Endothelial cell of umbilical vein (primary cell): Measurements from ENCODE around the gene CPED1. TPM values are rescaled to one million over a fixed set of nuclear protein-coding genes. Genes with fewer than 3 reads are reported as not detected.

Source experiments
- BruUV-seq: library from RNA; stranded (reverse); fragments of 400-500 nt; replicated peaks from 2 replicates; lab custom pipeline; 2021; lab: Mats Ljungman, UMichigan
- CTCF ChIA-PET: fragments of 300-600, 350-600 bp; sonication (Branson Sonifier 250); formaldehyde crosslinking; loops from one replicate; lab custom pipeline; 2021; ENCODE audit warnings: antibody characterized with exemption, inconsistent platforms; lab: Charles Lee
- POLR2A ChIA-PET: fragments of 300-600, 350-600 bp; sonication (Branson Sonifier 250); formaldehyde crosslinking; loops from one replicate; lab custom pipeline; 2021; ENCODE audit warnings: antibody characterized with exemption, inconsistent platforms; lab: Charles Lee
- DNase-seq: peaks from one replicate; pipeline ENCODE4 v3.0.0-alpha.2; 2011; ENCODE audit warnings: low read depth, low spot score
- FAIRE-seq: peaks from 2 replicates; lab custom pipeline; 2011; peaks lifted over from hg19 to GRCh38; lab: Jason Lieb, UNC
- H2AFZ ChIP-seq: 2 replicates; pipeline ENCODE4 v1.6.0; 2012; ENCODE audit warnings: low read depth, low read length, control low read depth, inconsistent platforms
- H3K27ac ChIP-seq: 2 replicates; pipeline ENCODE4 v1.5.1; 2011; ENCODE audit warnings: low read depth, mild to moderate bottlenecking, control low read depth, low read length, moderate library complexity; ENCODE audit not compliant: insufficient read depth
- H3K27me3 ChIP-seq, 2 experiments: 2 replicates each; pipeline versions ENCODE4 v1.6.0 to v1.6.1; 2011; ENCODE audit warnings: low read length in 2 of 2, mixed read lengths in 1 of 2; ENCODE audit not compliant: control insufficient read depth in 2 of 2, insufficient read depth in 2 of 2
- H3K36me3 ChIP-seq, 2 experiments: 2 replicates in 1 of 2; 3 replicates in 1 of 2; pipeline ENCODE4 v1.5.1; 2011; ENCODE audit warnings: low read length in 2 of 2, mild to moderate bottlenecking in 1 of 2, moderate library complexity in 1 of 2; ENCODE audit not compliant: control insufficient read depth in 2 of 2, insufficient read depth in 2 of 2; ENCODE audit errors: extremely low read depth in 1 of 2
- H3K4me1 ChIP-seq: 3 replicates; pipeline ENCODE4 v1.5.1; 2011; ENCODE audit warnings: mild to moderate bottlenecking, low read length; ENCODE audit not compliant: control insufficient read depth, insufficient read depth; ENCODE audit errors: extremely low read depth
- H3K4me2 ChIP-seq: 2 replicates; pipeline ENCODE4 v1.6.1; 2011; ENCODE audit warnings: low read length, control low read depth, mixed read lengths; ENCODE audit not compliant: insufficient read depth
- H3K4me3 ChIP-seq, 3 experiments: fragments of 200-600 bp in 1 of 3; sonication (generic), shearing (Covaris generic) in 1 of 3; replicated peaks in 1 of 3; 2 replicates each; pipeline ENCODE4 v1.5.1; 2011 to 2016; ENCODE audit warnings: control low read depth in 3 of 3, low read length in 3 of 3, mild to moderate bottlenecking in 2 of 3, inconsistent platforms in 1 of 3, low read depth in 1 of 3, moderate library complexity in 1 of 3; ENCODE audit not compliant: insufficient read depth in 1 of 3
- H3K79me2 ChIP-seq: 2 replicates; pipeline ENCODE4 v1.6.0; 2012; ENCODE audit warnings: low read length, inconsistent platforms; ENCODE audit not compliant: control insufficient read depth, insufficient read depth
- H3K9ac ChIP-seq: replicated peaks from 2 replicates; pipeline ENCODE3; 2011; ENCODE audit warnings: low read length, control low read depth; ENCODE audit not compliant: insufficient read depth; ENCODE audit errors: extremely low read depth
- H3K9me1 ChIP-seq: replicated peaks from 3 replicates; pipeline ENCODE4 v1.6.0; 2011; ENCODE audit warnings: mild to moderate bottlenecking, low read length; ENCODE audit not compliant: control insufficient read depth, insufficient read depth; ENCODE audit errors: extremely low read depth
- H3K9me3 ChIP-seq: replicated peaks from 2 replicates; pipeline ENCODE4 v1.5.1; 2012; ENCODE audit warnings: low read length, inconsistent platforms; ENCODE audit not compliant: control insufficient read depth, insufficient read depth
- H4K20me1 ChIP-seq: replicated peaks from 2 replicates; pipeline ENCODE3; 2011; ENCODE audit warnings: mild to moderate bottlenecking, low read length; ENCODE audit not compliant: control insufficient read depth, insufficient read depth; ENCODE audit errors: extremely low read depth
- CTCF ChIP-seq, 2 donors: IDR thresholded peaks; 1 replicate in 1 of 2; 2 replicates in 1 of 2; pipeline ENCODE4 v1.5.1; 2011; ENCODE audit warnings: low read length in 2 of 2, mild to moderate bottlenecking in 2 of 2, moderate library complexity in 2 of 2, control low read depth in 1 of 2, inconsistent platforms in 1 of 2, low read depth in 1 of 2; ENCODE audit not compliant: insufficient read depth in 1 of 2; ENCODE audit errors: extremely low read depth in 1 of 2
- EZH2 ChIP-seq: IDR thresholded peaks from 2 replicates; pipeline ENCODE4 v1.6.1; 2012; ENCODE audit warnings: borderline replicate concordance, low read depth, mild to moderate bottlenecking, moderate library complexity, low read length, inconsistent platforms; ENCODE audit not compliant: severe bottlenecking
- FOS ChIP-seq: IDR thresholded peaks from 2 replicates; pipeline ENCODE4 v1.6.1; 2011; ENCODE audit warnings: mild to moderate bottlenecking, low read length, moderate library complexity, borderline replicate concordance; ENCODE audit not compliant: insufficient read depth
- GATA2 ChIP-seq: IDR thresholded peaks from 2 replicates; pipeline ENCODE4 v1.7.0; 2011; ENCODE audit warnings: low read depth, mild to moderate bottlenecking, moderate library complexity, mixed read lengths, low read length; ENCODE audit not compliant: insufficient read length, insufficient read depth
- JUN ChIP-seq: IDR thresholded peaks from 2 replicates; pipeline ENCODE4 v1.6.1; 2011; ENCODE audit warnings: borderline replicate concordance, low read depth; ENCODE audit not compliant: insufficient read length, insufficient read depth
- MYC ChIP-seq: IDR thresholded peaks from one replicate; pipeline ENCODE4 v1.6.1; 2011; ENCODE audit warnings: mild to moderate bottlenecking, low read depth, low read length
- POLR2A ChIP-seq: IDR thresholded peaks from 2 replicates; pipeline ENCODE4 v1.6.1; 2012; ENCODE audit warnings: low read depth, mild to moderate bottlenecking, control low read depth, low read length
- POLR2AphosphoS5 ChIP-seq: IDR thresholded peaks from 2 replicates; pipeline ENCODE4 v1.6.1; 2012; ENCODE audit warnings: low read depth, mild to moderate bottlenecking, control low read depth, low read length, moderate library complexity; ENCODE audit not compliant: insufficient read depth
- dilution Hi-C: fragments of 300-500 bp; cut with MboI; formaldehyde crosslinking; loops from one replicate; pipeline ENCODE4 v1.15.0; 2019; ENCODE audit warnings: low sequenced_read_pairs; ENCODE audit not compliant: extremely low pct_ligation_motif_present
- intact Hi-C: fragments of 100-400 bp; cut with micrococcal nuclease; formaldehyde crosslinking; loops from one replicate; pipeline ENCODE4 v1.10.0; 2022
- polyA plus RNA-seq, 4 experiments: library from polyadenylated mRNA; depleted of rRNA in 3 of 4; stranded (reverse) in 3 of 4; unstranded in 1 of 4; fragments of >200 nt; gene quantifications; 2 replicates each; pipeline versions ENCODE4 v1.2.1 to v1.2.3, GENCODE V29; 2011 to 2012; ENCODE audit warnings: missing spikeins in 1 of 4
- total RNA-seq: library from RNA; stranded (reverse); gene quantifications from 2 replicates; pipeline ENCODE4 v1.2.3, GENCODE V29; 2021
- TF ChIP-seq, protein P1 (sequence below): IDR thresholded peaks from 2 replicates; pipeline ENCODE4 v1.6.1; 2011; ENCODE audit not compliant: insufficient read depth, insufficient read length

Gene CPED1
- total and polyA plus RNA-seq, 2 donors (not counting 3 experiments of a cell fraction or from before 2014, with no cell fraction given), result 0.22 to 3.0 TPM

- ChIA-PET CTCF (no interaction called here), POLR2A (no interaction called here)
- Histone ChIP-seq H3K4me2 (no peak overlapping the region), H3K27me3 (no peaks in the 10 kb centered on the region), H2AFZ (no peak overlapping the region), H3K9ac (no peak overlapping the region), H3K79me2 (no peaks in the 10 kb centered on the region), H3K9me3 (no peaks in the 10 kb centered on the region), H3K36me3 (no peaks in the 10 kb centered on the region), H3K4me3 (no peak overlapping the region), H3K4me1 (no peaks in the 10 kb centered on the region), H4K20me1 (no peaks in the 10 kb centered on the region), H3K27ac (no peak overlapping the region), H3K9me1 (no peaks in the 10 kb centered on the region)
- TF ChIP-seq EZH2 (no peak), FOS (no peak), POLR2A (no peak), JUN (no peak), CTCF (IDR thresholded peaks at IDR 0.05; ENCODE audit: extremely low read depth in 1 of 2, insufficient read depth in 1 of 2, low read depth in 1 of 2, low read length in 2 of 2) (no peak), GATA2 (no peak), MYC (no peak), POLR2AphosphoS5 (no peak)
- TF ChIP-seq, protein P1, sequence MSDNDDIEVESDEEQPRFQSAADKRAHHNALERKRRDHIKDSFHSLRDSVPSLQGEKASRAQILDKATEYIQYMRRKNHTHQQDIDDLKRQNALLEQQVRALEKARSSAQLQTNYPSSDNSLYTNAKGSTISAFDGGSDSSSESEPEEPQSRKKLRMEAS, result no peak
- dilution Hi-C loops (no loop called here), intact Hi-C loops (no loop called here)
- DNase-seq, result no peak
- BruUV-seq, result no TSS peak
- FAIRE-seq, result no peak
Observed at GRCh38 chr7:121267612-121268011, 279.1 kb downstream of the CPED1 start.
